Mesodermal cell (in vitro differentiated cells): Measurements from ENCODE around the gene ZNF92.
"Not testable (repeated sequence)": the region's sequence is repeated elsewhere in the genome, so short reads cannot be mapped to it uniquely, and the experiment has no call there.

ENCODE experiments used
- H3K27ac ChIP-seq: 2 replicates; pipeline ENCODE4 v1.7.0; 2013; ENCODE audit warnings: mild to moderate bottlenecking, low read depth, low read length, moderate library complexity; ENCODE audit not compliant: severe bottlenecking
- H3K36me3 ChIP-seq: 2 replicates; pipeline ENCODE4 v1.7.1; 2013; ENCODE audit warnings: mild to moderate bottlenecking, low read length, moderate library complexity; ENCODE audit not compliant: control insufficient read depth, insufficient read depth
- H3K4me1 ChIP-seq: one replicate; pipeline ENCODE4 v1.7.1; 2013; ENCODE audit warnings: mild to moderate bottlenecking, low read length; ENCODE audit not compliant: insufficient read depth, control insufficient read depth, poor library complexity, severe bottlenecking
- H3K4me3 ChIP-seq: 2 replicates; pipeline ENCODE4 v1.7.0; 2013; ENCODE audit warnings: low read length, control low read depth, mild to moderate bottlenecking; ENCODE audit not compliant: insufficient read depth, poor library complexity, severe bottlenecking; ENCODE audit errors: extremely low read depth
- H3K9me3 ChIP-seq: 2 replicates; pipeline ENCODE4 v1.7.1; 2013; ENCODE audit warnings: mild to moderate bottlenecking, low read length, moderate library complexity; ENCODE audit not compliant: control insufficient read depth
- WGBS, 2 experiments: methylation state at CpG; one replicate each; pipeline ENCODE4 v1.1.5; 2013; ENCODE audit warnings: missing lambda C conversion rate in 2 of 2; ENCODE audit not compliant: insufficient coverage in 2 of 2; 5-methylcytosine and 5-hydroxymethylcytosine counted together

Gene ZNF92

DNA sequence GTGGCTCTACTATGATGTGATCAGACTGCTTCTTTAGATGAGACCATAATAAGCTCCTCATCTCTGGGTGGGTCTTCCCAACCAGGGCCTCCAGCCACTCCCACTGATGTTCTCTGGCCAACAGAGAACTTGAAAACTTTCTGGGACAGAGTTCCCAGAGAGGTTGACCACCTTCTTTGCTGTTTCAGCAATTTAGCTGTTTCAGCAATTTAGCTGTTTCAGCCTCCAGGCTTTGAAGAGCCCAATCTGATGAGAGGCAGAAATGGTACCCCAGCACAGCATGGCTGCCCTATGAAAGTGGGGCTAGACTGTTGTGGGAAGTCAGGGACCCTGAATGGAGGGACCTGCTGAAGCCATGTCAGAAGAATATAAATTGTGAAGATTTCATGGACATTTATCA, 49.0 kb downstream of the ZNF92 start:
- no peaks in the 10 kb centered on the region for H3K4me1 ChIP-seq
- H3K9me3 ChIP-seq = peaks cover 22% of the 10 kb centered on the region
- no peak overlapping the region for H3K4me3 ChIP-seq
- no peak overlapping the region for H3K27ac ChIP-seq
- no peaks in the 10 kb centered on the region for H3K36me3 ChIP-seq

DNA sequence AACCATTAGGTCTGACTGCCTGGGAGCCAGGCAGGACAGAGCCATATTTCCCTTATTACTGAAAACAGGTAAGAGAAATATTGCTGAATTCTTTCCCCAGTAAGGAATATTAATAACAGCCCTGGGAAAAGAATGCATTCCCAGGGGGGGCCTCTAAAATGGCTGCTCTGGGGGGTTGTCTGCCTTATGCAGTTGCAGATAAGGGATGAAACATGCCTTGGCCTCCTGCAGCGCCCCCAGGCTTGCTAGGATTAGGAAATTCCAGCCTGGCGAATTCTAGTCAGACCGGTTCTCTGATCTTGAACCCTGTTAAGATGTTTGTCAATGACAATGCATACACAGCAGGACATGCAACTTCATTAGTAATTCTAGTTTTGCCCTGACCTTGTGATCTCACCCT, 49.6 kb downstream of the ZNF92 start:
- not testable (repeated sequence) for H3K4me3 ChIP-seq, H3K36me3 ChIP-seq, H3K27ac ChIP-seq, H3K4me1 ChIP-seq
- 73 to 85% methylated on average over 3 of the region's 3 CpGs for WGBS, 2 experiments
- peaks cover 22% of the 10 kb centered on the region for H3K9me3 ChIP-seq

DNA sequence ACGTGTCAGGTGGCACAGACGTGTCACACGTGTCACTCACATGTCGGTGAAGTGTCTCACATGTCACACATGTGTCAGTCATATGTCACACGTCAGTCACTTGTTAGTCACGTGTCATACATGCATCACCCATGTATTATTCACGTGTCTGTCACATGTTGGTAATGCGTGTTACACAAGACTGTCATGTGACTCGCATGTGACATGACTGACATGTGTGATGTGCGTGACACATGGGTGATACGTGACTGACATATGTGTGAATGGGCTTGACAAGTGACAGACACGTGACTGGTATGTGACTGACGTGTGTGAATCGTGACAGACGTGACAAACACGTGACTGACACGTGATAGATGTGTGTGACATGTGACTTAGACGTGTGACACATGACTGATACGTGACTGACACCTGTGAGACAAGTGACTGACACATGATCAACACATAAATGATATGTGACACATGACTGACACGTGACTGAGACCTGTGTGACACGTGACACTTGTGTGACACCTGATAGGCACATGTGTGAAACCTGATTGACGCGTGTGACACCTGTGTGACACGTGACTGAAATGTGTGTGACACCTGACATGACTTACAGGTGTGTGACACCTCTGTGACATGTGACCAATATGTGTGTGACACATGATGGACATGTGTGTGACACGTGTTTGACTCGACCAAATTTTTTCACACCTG, 56.1 kb downstream of the ZNF92 start:
- Histone ChIP-seq H3K36me3 (no peaks in the 10 kb centered on the region), H3K4me1 (no peaks in the 10 kb centered on the region), H3K9me3 (peaks cover 19% of the 10 kb centered on the region), H3K27ac (no peak overlapping the region), H3K4me3 (no peak overlapping the region)
- WGBS, 2 experiments = 88 to 89% methylated on average over 26 of the region's 26 CpGs

DNA sequence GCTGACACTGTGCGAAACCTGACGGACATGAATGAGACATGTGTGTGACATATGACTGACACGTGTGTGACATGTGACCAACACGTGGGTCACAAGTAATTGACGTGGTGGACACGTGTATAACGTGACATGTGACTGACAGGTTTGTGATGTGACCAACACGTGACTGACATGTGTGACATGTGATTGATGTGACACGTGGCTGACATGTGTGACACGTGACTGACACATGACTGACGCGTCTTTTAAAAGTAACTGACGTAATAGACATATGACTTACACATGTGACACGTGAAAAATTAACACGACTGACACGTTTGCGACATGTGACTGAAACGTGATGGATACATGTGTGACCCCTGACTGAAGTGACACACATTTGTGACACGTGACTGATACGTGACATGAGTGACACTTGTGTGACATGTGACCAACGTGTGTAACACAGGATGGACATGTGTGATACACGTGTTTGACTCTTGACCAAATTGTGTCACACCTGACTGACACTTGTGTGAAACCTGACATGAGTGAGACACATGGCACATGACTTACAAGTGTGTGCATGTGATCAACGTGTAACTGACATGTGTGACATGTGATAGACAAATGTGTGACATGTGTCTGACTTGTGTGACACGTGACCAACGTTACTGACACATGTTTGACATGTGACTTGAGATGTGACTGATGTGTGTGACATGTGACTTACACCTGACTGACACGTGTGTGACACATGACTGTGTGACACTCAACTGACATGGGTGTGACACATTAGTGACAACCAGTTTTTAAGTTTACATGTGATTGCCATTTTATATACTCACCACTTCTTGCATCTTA, 56.9 kb downstream of the ZNF92 start:
- 92 to 94% methylated on average over 26 of the region's 26 CpGs for WGBS, 2 experiments
- Histone ChIP-seq H3K36me3 (no peaks in the 10 kb centered on the region), H3K9me3 (peaks cover 19% of the 10 kb centered on the region), H3K4me3 (no peak overlapping the region), H3K4me1 (no peaks in the 10 kb centered on the region), H3K27ac (no peak overlapping the region)

DNA sequence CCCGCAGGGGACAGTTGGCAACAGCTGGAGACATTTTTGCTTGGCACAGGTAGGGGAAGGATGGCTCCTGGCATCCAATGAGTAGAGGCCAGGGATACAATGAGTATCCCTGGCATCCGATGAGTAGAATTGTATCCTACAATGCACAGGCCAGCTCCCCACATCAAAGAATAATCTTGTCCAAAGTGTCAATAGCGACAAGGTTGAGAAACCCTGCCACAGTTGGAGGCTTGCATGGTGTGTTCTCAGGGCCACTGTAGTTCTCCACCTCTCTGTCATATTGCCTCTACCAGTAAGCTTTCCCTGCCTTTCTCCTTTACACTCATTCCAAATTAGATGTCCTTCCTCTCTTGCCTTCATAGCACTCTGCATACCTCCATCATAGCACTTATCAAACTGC, 60.7 kb downstream of the ZNF92 start:
- Histone ChIP-seq H3K4me3 (no peak overlapping the region), H3K27ac (no peak overlapping the region), H3K4me1 (no peaks in the 10 kb centered on the region), H3K9me3 (peaks cover 15% of the 10 kb centered on the region), H3K36me3 (no peaks in the 10 kb centered on the region)
- WGBS, 2 experiments = 79 to 86% methylated on average over 2 to 3 of the region's 3 CpGs

DNA sequence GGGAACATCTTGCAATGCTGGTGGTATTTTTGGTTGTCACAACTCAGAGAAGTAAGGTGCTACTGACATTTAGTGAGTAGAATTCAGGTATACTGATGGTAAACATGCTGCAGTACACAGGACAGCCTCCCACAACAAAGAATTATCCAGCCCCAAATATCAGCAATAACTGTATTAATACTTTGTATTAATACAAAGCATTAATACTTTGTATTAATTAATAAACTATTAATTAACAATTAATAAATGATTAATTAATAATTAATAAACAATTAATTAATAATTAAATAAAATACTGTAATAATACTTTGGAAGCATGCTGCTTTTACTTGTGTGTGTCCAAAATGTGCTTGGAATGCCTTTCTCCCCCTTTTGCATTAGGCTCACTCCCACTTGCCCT, 62.5 kb downstream of the ZNF92 start:
- Histone ChIP-seq H3K4me1 (no peaks in the 10 kb centered on the region), H3K36me3 (no peaks in the 10 kb centered on the region), H3K27ac (no peak overlapping the region), H3K4me3 (no peak overlapping the region), H3K9me3 (no peaks in the 10 kb centered on the region)

DNA sequence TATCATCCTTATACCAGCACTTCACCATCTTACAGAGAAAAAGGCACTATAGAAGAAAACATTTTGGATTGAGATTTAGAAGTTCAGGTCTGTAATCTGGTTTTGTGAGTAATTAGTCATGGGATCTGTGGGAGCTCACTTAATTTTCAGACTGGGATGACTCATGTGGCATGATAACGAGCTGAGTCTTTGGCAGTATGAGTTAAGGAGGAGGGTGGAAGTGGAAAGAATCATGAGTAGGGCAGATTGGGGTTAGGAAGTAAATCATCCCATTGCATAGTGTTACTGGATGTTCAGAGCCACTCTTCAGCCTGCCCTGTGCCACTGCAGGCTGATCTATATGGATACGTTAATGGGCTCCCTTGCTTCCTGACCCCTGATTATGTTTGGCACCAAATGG, 64.9 kb downstream of the ZNF92 start:
- no peak overlapping the region for H3K27ac ChIP-seq
- no peak overlapping the region for H3K4me3 ChIP-seq
- H3K36me3 ChIP-seq = no peaks in the 10 kb centered on the region
- no peaks in the 10 kb centered on the region for H3K9me3 ChIP-seq
- WGBS, 2 experiments = 63 to 78% methylated on average over 2 of the region's 2 CpGs
- H3K4me1 ChIP-seq = no peaks in the 10 kb centered on the region

DNA sequence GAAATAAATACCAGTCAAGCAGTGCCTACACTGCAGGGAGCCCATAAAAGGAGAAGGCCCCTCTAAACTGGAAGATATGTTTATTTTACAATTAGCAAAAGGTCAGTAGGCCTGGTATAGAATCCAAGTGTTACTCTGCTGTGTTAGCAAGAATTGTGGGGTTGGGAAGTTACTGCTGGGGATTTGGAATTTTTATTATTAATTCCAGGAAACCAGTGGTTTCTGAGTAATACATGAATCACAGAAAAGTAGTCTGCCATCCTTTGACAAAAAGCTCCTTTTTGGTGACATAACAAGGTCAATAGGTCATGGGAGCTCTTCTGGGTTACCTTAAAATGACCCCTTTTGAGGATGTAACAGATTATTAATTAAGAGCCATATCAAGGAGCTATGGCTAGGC, 67.4 kb downstream of the ZNF92 start:
- H3K9me3 ChIP-seq = peaks cover 4% of the 10 kb centered on the region
- H3K4me1 ChIP-seq = no peaks in the 10 kb centered on the region
- H3K4me3 ChIP-seq = no peak overlapping the region
- no peaks in the 10 kb centered on the region for H3K36me3 ChIP-seq
- H3K27ac ChIP-seq = no peak overlapping the region

DNA sequence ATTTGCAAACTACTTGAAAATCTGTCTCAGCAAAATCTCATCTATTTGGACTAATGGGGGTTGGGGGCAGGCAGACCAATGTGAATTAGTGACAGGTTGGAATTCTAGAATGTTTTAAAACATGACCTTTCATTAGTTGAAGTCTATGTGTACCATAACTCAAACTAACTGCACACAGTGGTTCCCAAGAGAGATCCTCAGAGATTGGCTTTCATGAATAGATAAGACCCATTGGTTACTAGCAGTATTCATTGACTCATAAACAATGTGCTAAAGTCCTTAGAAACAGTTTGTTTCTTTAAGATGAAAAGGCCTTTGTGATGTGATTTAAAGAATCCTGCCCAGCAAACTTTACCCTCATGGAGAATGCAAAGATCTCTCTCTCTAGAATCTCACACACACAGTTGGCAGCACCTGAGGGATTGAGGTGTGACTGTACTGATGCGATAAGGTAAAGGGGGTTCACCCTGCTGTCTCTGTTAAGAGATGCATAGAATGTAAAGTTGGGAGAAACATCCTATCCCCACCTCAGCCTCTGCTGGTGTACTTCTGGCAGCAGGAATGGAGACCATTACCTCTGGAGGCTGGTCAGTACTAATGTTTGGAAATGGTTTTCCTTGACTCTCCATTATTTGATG, 70.7 kb downstream of the ZNF92 start:
- Histone ChIP-seq H3K36me3 (no peaks in the 10 kb centered on the region), H3K27ac (no peak overlapping the region), H3K9me3 (peaks cover 4% of the 10 kb centered on the region), H3K4me1 (no peaks in the 10 kb centered on the region), H3K4me3 (no peak overlapping the region)
- no CpG with 5 or more reads among the region's 1 CpG for WGBS, 2 experiments

DNA sequence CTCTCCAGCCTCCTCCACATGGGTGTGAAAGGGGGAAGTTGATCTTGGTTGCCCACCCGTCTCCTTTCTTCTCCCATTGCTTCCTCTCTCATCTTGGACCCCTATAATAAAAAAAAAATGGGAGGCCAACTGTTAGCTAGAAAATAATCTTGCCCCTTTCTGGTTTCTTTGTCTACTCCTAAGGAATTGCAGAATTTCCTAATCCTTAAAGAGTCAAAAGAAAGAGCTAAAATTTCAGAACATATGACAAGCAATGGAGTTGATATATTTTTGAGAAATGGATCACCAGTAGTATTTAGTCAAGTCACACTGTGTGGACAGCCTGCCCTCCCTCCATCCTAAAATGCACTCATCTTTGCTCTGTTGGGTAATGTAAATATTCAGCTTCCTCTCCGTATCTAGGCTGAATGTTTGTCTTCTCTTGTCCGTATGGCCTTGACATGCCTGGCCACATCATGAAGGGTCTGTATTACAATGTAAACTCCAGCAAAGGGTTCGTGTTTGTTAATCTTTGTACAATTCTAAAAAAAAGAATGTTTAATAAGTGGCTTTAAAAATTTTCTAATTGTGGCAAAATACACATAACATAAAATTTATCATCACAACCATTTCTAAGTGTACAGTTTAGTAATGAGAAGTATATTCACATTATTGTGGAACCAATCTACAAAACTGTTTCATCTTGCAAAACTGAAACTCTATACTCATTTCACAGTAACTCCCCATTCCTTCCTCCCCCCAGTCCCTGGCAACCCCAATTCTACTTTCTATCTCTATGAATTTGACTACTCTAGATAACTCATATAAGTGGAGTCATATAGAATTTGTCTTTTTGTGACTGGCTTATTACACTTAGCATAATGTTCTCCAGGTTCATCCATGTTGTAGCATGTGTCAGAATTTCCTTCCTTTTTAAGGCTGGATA, 71.5 kb downstream of the ZNF92 start:
- peaks cover 4% of the 10 kb centered on the region for H3K9me3 ChIP-seq
- no peaks in the 10 kb centered on the region for H3K36me3 ChIP-seq
- no peaks in the 10 kb centered on the region for H3K4me1 ChIP-seq
- H3K27ac ChIP-seq = no peak overlapping the region
- WGBS, 2 experiments = 92% methylated on average over 2 of the region's 4 CpGs; no CpG with 5 or more reads in 1 of the 2 experiments
- H3K4me3 ChIP-seq = no peak overlapping the region
